HFFc6 (cell line): Measurements from ENCODE around the gene WASF3. TPM values are rescaled to one million over a fixed set of nuclear protein-coding genes. Genes with fewer than 3 reads are reported as not detected.
A peak's percentile ranks its signal among the peaks of the same experiment; 100 is the strongest.

Experiments
- DNase-seq: peaks from one replicate; pipeline ENCODE4 v3.0.0-alpha.2; 2018
- H3K27ac Mint-ChIP-seq: 2 replicates; pipeline ENCODE4 v1.8.0; 2020; ENCODE audit warnings: mild to moderate bottlenecking, mixed read lengths
- H3K27me3 Mint-ChIP-seq: 2 replicates; pipeline ENCODE4 v1.8.0; 2021; ENCODE audit warnings: mild to moderate bottlenecking, moderate library complexity, mixed read lengths; ENCODE audit not compliant: insufficient read depth
- H3K36me3 Mint-ChIP-seq: 2 replicates; pipeline ENCODE4 v1.8.0; 2021; ENCODE audit warnings: low read depth, mixed read lengths
- H3K4me1 Mint-ChIP-seq: 2 replicates; pipeline ENCODE4 v1.8.0; 2020; ENCODE audit warnings: low read depth, mixed read lengths
- H3K4me3 Mint-ChIP-seq: 2 replicates; pipeline ENCODE4 v1.8.0; 2020; ENCODE audit warnings: mild to moderate bottlenecking, moderate library complexity, mixed read lengths
- H3K9me3 Mint-ChIP-seq: 2 replicates; pipeline ENCODE4 v1.8.0; 2020; ENCODE audit warnings: mild to moderate bottlenecking, mixed read lengths
- CTCF ChIP-seq: fragments of 200-600 bp; sonication (generic); IDR thresholded peaks from 2 replicates; pipeline ENCODE4 v1.5.0; 2021; ENCODE audit warnings: antibody characterized with exemption, mild to moderate bottlenecking
- total RNA-seq, 6 experiments: library from RNA; stranded (reverse); fragmentation: NEBNext Ultra II Directional; extraction: Animal tissue kit (Norgen Biotek cat#: 25700); gene quantifications; 2 replicates in 1 of 6; 3 replicates in 5 of 6; pipeline ENCODE4 v1.2.3, GENCODE V29; 2021

WASF3 gene
- total RNA-seq, 6 experiments from 2014 or later: 26.4 to 32.9 (median 28.2) TPM

- Mint-ChIP-seq H3K9me3 (no peaks in the 10 kb centered on the region), H3K27me3 (no peaks in the 10 kb centered on the region), H3K4me1 (peaks cover 70% of the 10 kb centered on the region), H3K4me3 (no peak overlapping the region), H3K36me3 (peaks cover 8% of the 10 kb centered on the region; the same call in 1 of the 2 replicates), H3K27ac (no peak overlapping the region; the same call in 1 of the 2 replicates)
- no peak for TF ChIP-seq CTCF
- no peak for DNase-seq
Measured at GRCh38 chr13:26602783-26603182, 45.3 kb downstream of the WASF3 start.

- Mint-ChIP-seq H3K9me3 (no peaks in the 10 kb centered on the region), H3K27me3 (no peaks in the 10 kb centered on the region), H3K36me3 (no peaks in the 10 kb centered on the region), H3K27ac (peak overlapping the region; percentile 33; the same call in 1 of the 2 replicates), H3K4me3 (no peak overlapping the region), H3K4me1 (peaks cover 53% of the 10 kb centered on the region)
- no peak for TF ChIP-seq CTCF
- no peak for DNase-seq
Measured at GRCh38 chr13:26604784-26605545, 47.5 kb downstream of the WASF3 start.

DNA sequence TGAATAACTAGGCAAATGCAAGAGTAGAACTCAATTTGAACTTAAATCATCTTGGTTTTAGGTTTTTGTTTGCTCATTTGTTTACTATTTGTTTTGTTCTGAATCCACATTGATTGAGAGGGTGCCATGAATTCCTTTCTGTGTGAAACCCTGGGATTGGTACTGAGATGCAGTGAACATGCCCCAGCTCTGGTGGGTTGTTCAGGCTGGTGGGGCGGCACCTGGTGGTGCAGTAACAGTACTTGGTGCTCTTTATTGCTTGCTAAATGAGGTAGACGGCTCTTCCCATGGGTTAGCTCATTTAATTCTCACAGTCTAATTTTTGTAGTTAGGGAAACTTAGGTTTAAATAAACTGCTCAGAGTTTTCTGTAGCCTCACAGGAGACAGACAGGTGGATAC, 48.4 kb downstream of the WASF3 start:
- Mint-ChIP-seq H3K36me3 (0 out of 2 replicates have a peak, but pooled peaks cover 5% of the 10 kb centered on the region), H3K27me3 (no peaks in the 10 kb centered on the region), H3K27ac (no peak overlapping the region), H3K4me1 (peaks cover 44% of the 10 kb centered on the region), H3K9me3 (no peaks in the 10 kb centered on the region), H3K4me3 (no peak overlapping the region)
- no peak for DNase-seq
- peak; percentile 37; the same call in 1 of the 2 replicates for TF ChIP-seq CTCF

- 0 out of 2 replicates have a peak, but pooled peaks cover 5% of the 10 kb centered on the region for H3K36me3 Mint-ChIP-seq
- DNase-seq: no peak
- H3K27me3 Mint-ChIP-seq: no peaks in the 10 kb centered on the region
- peaks cover 36% of the 10 kb centered on the region for H3K4me1 Mint-ChIP-seq
- no peaks in the 10 kb centered on the region for H3K9me3 Mint-ChIP-seq
- no peak overlapping the region for H3K4me3 Mint-ChIP-seq
- TF ChIP-seq CTCF: no peak
- no peak overlapping the region for H3K27ac Mint-ChIP-seq
Measured at GRCh38 chr13:26606631-26607030, 49.1 kb downstream of the WASF3 start.

GRCh38 chr13:26614721-26615120, 57.2 kb downstream of the WASF3 start:
- no peak for DNase-seq

More at GRCh38 chr13:26614721-26615120, 57.2 kb downstream of the WASF3 start:
- no peak overlapping the region; the same call in 1 of the 2 replicates for H3K27ac Mint-ChIP-seq
- peaks cover 34% of the 10 kb centered on the region for H3K36me3 Mint-ChIP-seq
- peaks cover 57% of the 10 kb centered on the region for H3K4me1 Mint-ChIP-seq
- TF ChIP-seq CTCF: no peak
- no peak overlapping the region for H3K4me3 Mint-ChIP-seq
- H3K9me3 Mint-ChIP-seq: no peaks in the 10 kb centered on the region
- peaks cover 2% of the 10 kb centered on the region for H3K27me3 Mint-ChIP-seq
